IMR-90 (cell line): ENCODE results near the gene NUP153. TPM values are rescaled to one million over a fixed set of nuclear protein-coding genes. Genes with fewer than 3 reads are reported as not detected.

Experiments used
- ATAC-seq: fragments of 200-7000 bp; cut with Tn5 transposase; 2 replicates; pipeline ENCODE4 v1.9.1; 2020; ENCODE audit warnings: low read depth, mild to moderate bottlenecking, moderate library complexity
- BruUV-seq: library from RNA; stranded (reverse); fragments of 400-500 nt; replicated peaks from 2 replicates; lab custom pipeline; 2021; lab: Mats Ljungman, UMichigan
- CTCF ChIA-PET: fragments of 300-600 bp; formaldehyde crosslinking; extraction: SDS; loops from one replicate; lab custom pipeline; 2021; ENCODE audit warnings: antibody characterized with exemption; lab: Yijun Ruan, JAX
- POLR2A ChIA-PET: fragments of 300-600 bp; sonication (Branson Sonifier 250); formaldehyde crosslinking; loops from one replicate; lab custom pipeline; 2022; ENCODE audit warnings: antibody characterized with exemption; ENCODE audit not compliant: unreplicated experiment; lab: Charles Lee
- DNase-seq: peaks from one replicate; pipeline ENCODE4 v3.0.0; 2013
- H2AFZ ChIP-seq: replicated peaks from 2 replicates; pipeline ENCODE3; 2013; ENCODE audit warnings: low read length, mild to moderate bottlenecking; ENCODE audit not compliant: poor library complexity
- H2AK5ac ChIP-seq: 2 replicates; pipeline ENCODE4 v1.6.1; 2013; ENCODE audit warnings: low read depth, low read length, inconsistent platforms
- H2AK9ac ChIP-seq: replicated peaks from 2 replicates; pipeline ENCODE3; 2013; ENCODE audit warnings: mild to moderate bottlenecking, low read depth, low read length, moderate library complexity; ENCODE audit not compliant: poor library complexity
- H2BK120ac ChIP-seq: 2 replicates; pipeline ENCODE4 v1.6.1; 2013; ENCODE audit warnings: low read depth, low read length, inconsistent platforms
- H2BK15ac ChIP-seq: 3 replicates; pipeline ENCODE4 v1.6.1; 2013; ENCODE audit warnings: low read depth, low read length, inconsistent platforms
- H2BK20ac ChIP-seq: 2 replicates; pipeline ENCODE4 v1.6.1; 2013; ENCODE audit warnings: low read depth, mild to moderate bottlenecking, inconsistent platforms, low read length, moderate library complexity
- H2BK5ac ChIP-seq: 2 replicates; pipeline ENCODE4 v1.6.1; 2013; ENCODE audit warnings: mild to moderate bottlenecking, low read depth, low read length, inconsistent platforms; ENCODE audit not compliant: poor library complexity, severe bottlenecking
- H3K14ac ChIP-seq: replicated peaks from 2 replicates; pipeline ENCODE4 v1.6.1; 2013; ENCODE audit warnings: low read depth, low read length, inconsistent platforms
- H3K18ac ChIP-seq: 2 replicates; pipeline ENCODE4 v1.6.1; 2013; ENCODE audit warnings: low read depth, low read length, control low read depth
- H3K23ac ChIP-seq: 2 replicates; pipeline ENCODE4 v1.6.1; 2013; ENCODE audit warnings: low read depth, low read length, inconsistent platforms
- H3K27ac ChIP-seq: 2 replicates; pipeline ENCODE4 v1.5.1; 2013; ENCODE audit warnings: mild to moderate bottlenecking, control low read depth, low read length; ENCODE audit not compliant: insufficient read depth
- H3K27me3 ChIP-seq: 2 replicates; pipeline ENCODE4 v1.6.1; 2013; ENCODE audit warnings: low read length; ENCODE audit not compliant: control insufficient read depth, insufficient read depth
- H3K36me3 ChIP-seq: 2 replicates; pipeline ENCODE4 v1.6.1; 2013; ENCODE audit warnings: low read length, mixed read lengths; ENCODE audit not compliant: control insufficient read depth, insufficient read depth
- H3K4ac ChIP-seq: 2 replicates; pipeline ENCODE4 v1.6.1; 2013; ENCODE audit warnings: low read depth, low read length, inconsistent platforms
- H3K4me1 ChIP-seq: 2 replicates; pipeline ENCODE4 v1.6.1; 2013; ENCODE audit warnings: low read length, mixed read lengths; ENCODE audit not compliant: control insufficient read depth, insufficient read depth
- H3K4me2 ChIP-seq: 2 replicates; pipeline ENCODE4 v1.6.1; 2013; ENCODE audit warnings: low read depth, mild to moderate bottlenecking, control low read depth, low read length, moderate library complexity
- H3K4me3 ChIP-seq: 2 replicates; pipeline ENCODE4 v1.5.1; 2013; ENCODE audit warnings: low read depth, mild to moderate bottlenecking, control low read depth, low read length, moderate library complexity; ENCODE audit not compliant: insufficient read depth
- H3K56ac ChIP-seq: 2 replicates; pipeline ENCODE4 v1.6.1; 2013; ENCODE audit warnings: low read length, inconsistent platforms; ENCODE audit not compliant: insufficient read depth; ENCODE audit errors: extremely low read depth
- H3K79me1 ChIP-seq, 2 experiments: 2 replicates each; pipeline ENCODE4 v1.6.1; 2013; ENCODE audit warnings: low read length in 2 of 2, inconsistent platforms in 1 of 2, low read depth in 1 of 2
- H3K9ac ChIP-seq: 2 replicates; pipeline ENCODE4 v1.6.1; 2013; ENCODE audit warnings: low read depth, low read length, control low read depth
- H3K9me1 ChIP-seq: 2 replicates; pipeline ENCODE4 v1.6.1; 2013; ENCODE audit warnings: low read length, inconsistent platforms; ENCODE audit not compliant: insufficient read depth
- H3K9me3 ChIP-seq: 2 replicates; pipeline ENCODE4 v1.6.1; 2013; ENCODE audit warnings: low read length; ENCODE audit not compliant: control insufficient read depth, insufficient read depth
- H4K20me1 ChIP-seq: 2 replicates; pipeline ENCODE4 v1.6.1; 2013; ENCODE audit warnings: low read length, inconsistent platforms; ENCODE audit not compliant: insufficient read depth
- H4K5ac ChIP-seq: 2 replicates; pipeline ENCODE4 v1.6.1; 2013; ENCODE audit warnings: mild to moderate bottlenecking, low read depth, low read length, control low read depth
- H4K8ac ChIP-seq, 2 experiments: 2 replicates each; pipeline ENCODE4 v1.6.1; 2013; ENCODE audit warnings: low read depth in 2 of 2, low read length in 2 of 2, control low read depth in 1 of 2, inconsistent platforms in 1 of 2
- H4K91ac ChIP-seq: 2 replicates; pipeline ENCODE4 v1.6.1; 2013; ENCODE audit warnings: low read depth, low read length, inconsistent platforms; ENCODE audit not compliant: insufficient read depth
- CHD1 ChIP-seq: IDR thresholded peaks from 2 replicates; pipeline ENCODE4 v1.6.1; 2012; ENCODE audit warnings: low read depth, low read length, improper control_type of control experiment
- WGBS, 2 experiments: methylation state at CpG; one replicate each; pipeline versions ENCODE4 v1.1.5 to v1.1.7; 2013; ENCODE audit warnings: missing lambda C conversion rate in 2 of 2; ENCODE audit not compliant: insufficient read length in 1 of 2; ENCODE audit errors: extremely low coverage in 2 of 2; 5-methylcytosine and 5-hydroxymethylcytosine counted together
- dilution Hi-C: fragments of 300-500 bp; cut with HindIII; formaldehyde crosslinking; loops from one replicate; pipeline ENCODE4 v1.14.3; 2018; ENCODE audit warnings: low sequenced_read_pairs; ENCODE audit not compliant: unreplicated experiment
- in situ Hi-C: fragments of 300-500 bp; cut with MboI; formaldehyde crosslinking; loops from 3 replicates; pipeline ENCODE4 v1.14.3; 2019; ENCODE audit warnings: low sequenced_read_pairs, inconsistent platforms, mixed read lengths
- intact Hi-C: fragments of 100-400 bp; cut with micrococcal nuclease; formaldehyde crosslinking; loops from 2 replicates; pipeline ENCODE4 v1.10.0; 2022
- polyA plus RNA-seq, 3 experiments: library from polyadenylated mRNA; depleted of rRNA; stranded (reverse); fragments of >200 nt; gene quantifications; 2 replicates each; pipeline ENCODE4 v1.2.3, GENCODE V29; 2012; ENCODE audit warnings: low replicate concordance in 1 of 3
- total RNA-seq: library from RNA; depleted of rRNA; stranded (reverse); fragments of >200 nt; gene quantifications from 2 replicates; pipeline ENCODE4 v1.2.3, GENCODE V29; 2012
- TF ChIP-seq, protein P1 (sequence below): conservative IDR thresholded peaks from 2 replicates; pipeline ENCODE4 v1.5.1; 2012; ENCODE audit warnings: mild to moderate bottlenecking, low read depth, low read length, improper control_type of control experiment

The NUP153 gene
- total and polyA plus RNA-seq, 2 of the 4 experiments (the other 2 are of a cell fraction) = 17.2 to 39.4 TPM

DNA sequence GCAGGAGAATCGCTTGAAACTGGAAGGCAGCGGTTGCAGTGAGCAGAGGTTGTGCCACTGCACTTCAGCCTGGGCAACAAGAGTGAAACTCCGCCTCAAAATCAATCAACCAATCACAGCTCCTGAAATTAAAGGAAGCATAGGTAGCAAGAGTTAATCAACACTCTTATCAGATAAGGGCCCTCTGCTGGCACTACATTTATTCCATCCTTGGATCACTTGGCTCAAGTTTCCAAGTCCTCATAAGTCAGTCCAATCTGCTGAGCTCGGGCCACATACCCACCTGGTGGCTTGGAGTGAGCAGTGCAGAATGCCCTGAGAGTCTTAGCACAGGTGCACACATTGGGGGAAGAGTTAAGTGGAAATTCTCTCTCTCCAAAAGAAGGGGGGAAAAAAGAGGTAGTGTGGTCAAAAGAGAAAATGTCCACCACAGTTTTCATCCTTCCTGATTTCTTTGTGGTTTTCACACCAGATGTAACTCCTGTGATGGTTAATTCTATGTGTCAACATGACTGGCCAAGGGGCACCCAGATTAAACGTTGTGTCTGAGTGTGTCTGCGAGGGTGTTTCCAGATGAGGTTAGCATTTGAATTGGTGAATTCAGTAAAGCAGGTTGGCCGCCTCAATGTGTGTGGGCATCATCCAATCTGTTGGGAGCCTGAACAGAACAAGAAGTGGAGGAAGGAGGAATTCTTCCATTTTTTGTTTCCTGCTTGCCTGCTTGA, 120.8 kb downstream of the NUP153 start:
- no peak overlapping the region for H2BK120ac ChIP-seq
- H4K20me1 ChIP-seq = no peaks in the 10 kb centered on the region
- H3K27ac ChIP-seq = no peak overlapping the region
- no peaks in the 10 kb centered on the region for H3K27me3 ChIP-seq
- no peak overlapping the region for H4K5ac ChIP-seq
- H2AK9ac ChIP-seq = no peak overlapping the region
- H3K36me3 ChIP-seq = no peaks in the 10 kb centered on the region
- no peak overlapping the region for H3K56ac ChIP-seq
- H3K14ac ChIP-seq = no peak overlapping the region
- peaks cover 6% of the 10 kb centered on the region; the same call in 1 of the 2 replicates for H3K9me1 ChIP-seq
- no peak overlapping the region for H3K9ac ChIP-seq
- WGBS, 2 experiments = 80% methylated on average over 3 of the region's 7 CpGs; no CpG with 5 or more reads in 1 of the 2 experiments
- ATAC-seq = no peak
- H3K79me1 ChIP-seq = no peaks in the 10 kb centered on the region
- H2BK5ac ChIP-seq = no peak overlapping the region
- TF ChIP-seq, protein P1, sequence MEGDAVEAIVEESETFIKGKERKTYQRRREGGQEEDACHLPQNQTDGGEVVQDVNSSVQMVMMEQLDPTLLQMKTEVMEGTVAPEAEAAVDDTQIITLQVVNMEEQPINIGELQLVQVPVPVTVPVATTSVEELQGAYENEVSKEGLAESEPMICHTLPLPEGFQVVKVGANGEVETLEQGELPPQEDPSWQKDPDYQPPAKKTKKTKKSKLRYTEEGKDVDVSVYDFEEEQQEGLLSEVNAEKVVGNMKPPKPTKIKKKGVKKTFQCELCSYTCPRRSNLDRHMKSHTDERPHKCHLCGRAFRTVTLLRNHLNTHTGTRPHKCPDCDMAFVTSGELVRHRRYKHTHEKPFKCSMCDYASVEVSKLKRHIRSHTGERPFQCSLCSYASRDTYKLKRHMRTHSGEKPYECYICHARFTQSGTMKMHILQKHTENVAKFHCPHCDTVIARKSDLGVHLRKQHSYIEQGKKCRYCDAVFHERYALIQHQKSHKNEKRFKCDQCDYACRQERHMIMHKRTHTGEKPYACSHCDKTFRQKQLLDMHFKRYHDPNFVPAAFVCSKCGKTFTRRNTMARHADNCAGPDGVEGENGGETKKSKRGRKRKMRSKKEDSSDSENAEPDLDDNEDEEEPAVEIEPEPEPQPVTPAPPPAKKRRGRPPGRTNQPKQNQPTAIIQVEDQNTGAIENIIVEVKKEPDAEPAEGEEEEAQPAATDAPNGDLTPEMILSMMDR = 0 out of 2 replicates have a peak, but pooled peaks have one; percentile 3
- TF ChIP-seq CHD1 = no peak
- no peak overlapping the region for H4K8ac ChIP-seq
- dilution Hi-C loops = no loop called here
- no peak overlapping the region for H3K4ac ChIP-seq
- H3K4me2 ChIP-seq = no peak overlapping the region
- no peak overlapping the region for H3K18ac ChIP-seq
- no peak overlapping the region for H4K91ac ChIP-seq
- peaks cover 2% of the 10 kb centered on the region; the same call in 1 of the 2 replicates for H3K4me1 ChIP-seq
- no peak overlapping the region for H3K4me3 ChIP-seq
- no TSS peak for BruUV-seq
- no peak overlapping the region for H2AK5ac ChIP-seq
- DNase-seq = no peak
- H2BK15ac ChIP-seq = no peak overlapping the region
- H3K9me3 ChIP-seq = no peaks in the 10 kb centered on the region
- in situ Hi-C loops = loop anchor here (10.0 kb wide), 1 partner anchor 301 kb away; the partner anchor contains the start of gene RBM24
- H2AFZ ChIP-seq = no peak overlapping the region
- POLR2A ChIA-PET = no interaction called here
- H2BK20ac ChIP-seq = no peak overlapping the region
- CTCF ChIA-PET = no interaction called here
- intact Hi-C loops = loop anchor here (2.0 kb wide), 1 partner anchor 193 kb away; the partner anchor contains the start of gene CAP2
- no peak overlapping the region for H3K23ac ChIP-seq
